ENCODE measurements around the gene ZNF883. TPM values are rescaled to one million over a fixed set of nuclear protein-coding genes. Genes with fewer than 3 reads are reported as not detected.
"Not testable (repeated sequence)": the region's sequence is repeated elsewhere in the genome, so short reads cannot be mapped to it uniquely, and the experiment has no call there.

The ZNF883 gene
- total RNA-seq = 1 to 10 TPM in 6 of 7 donors, under 1 TPM in 1; 0.86 to 3.2 (median 1.6) TPM
- 1 to 10 TPM in 2 of 3 donors, under 1 TPM in 1; 0.61 to 1.4 (median 1.1) TPM for polyA plus RNA-seq
- long read RNA-seq, donor 1, partial matches to known transcripts = 0 of 3 reads
- long read RNA-seq, donor 1, other reads (novel, unspliced or antisense) = 0 of 3 reads
- long read RNA-seq, donor 2, partial matches to known transcripts = 0 of 1 reads
- long read RNA-seq, donor 2, other reads (novel, unspliced or antisense) = 0 of 1 reads

- Histone ChIP-seq H3K4me3 (peak within 1 kb of the TSS in 6 of 8 donors; percentile 13 to 68 (median 22)), H3K4me1 (no peaks in the 10 kb centered on the region), H3K36me3 (peaks cover 0 to 7% (median 0%) of the 10 kb centered on the region in 6 donors), H3K9me3 (peaks cover 0 to 100% (median 81%) of the 10 kb centered on the region in 8 donors), H3K27ac (no peak within 1 kb of the TSS), H3K27me3 (replicated peaks in 1 of 7) (peaks cover 0 to 20% (median 3%) of the 10 kb centered on the region in 7 donors)
- DNase-seq = peak; percentile 77
- no peak for TF ChIP-seq CTCF (IDR thresholded peaks at IDR 0.05 in 8 of 11, conservative IDR thresholded peaks at IDR 0.05 in 3 of 11)
- TF ChIP-seq POLR2AphosphoS5 (IDR thresholded peaks at IDR 0.05) = no peak
- no peak for TF ChIP-seq POLR2A (IDR thresholded peaks at IDR 0.05)
- intact Hi-C loops (cut with DNase I; ENCODE audit: low total_unique reads) = no loop called here
- 5 to 10% (median 7%) methylated on average over 29 to 30 of the region's 30 CpGs for WGBS, 5 donors
Measured at GRCh38 chr9:113011911-113012381, at the start of gene ZNF883. Gene ZNF883 (minus strand): TSS chr9:113012192.

GRCh38 chr9:113061072-113061850 lies 49.3 kb upstream of the ZNF883 start:
- H3K27ac ChIP-seq; H3K36me3 ChIP-seq; H3K4me1 ChIP-seq; H3K4me3 ChIP-seq; DNase-seq; intact Hi-C loops (cut with DNase I; ENCODE audit: low total_unique reads): not testable (repeated sequence)
- Histone ChIP-seq H3K9me3 (peaks cover 0 to 62% (median 43%) of the 10 kb centered on the region in 8 donors), H3K27me3 (replicated peaks in 1 of 7) (peaks cover 0 to 61% (median 20%) of the 10 kb centered on the region in 7 donors)
- WGBS, 5 donors = 8 to 56% (median 16%) methylated on average over 10 to 24 of the region's 33 CpGs

- 8 to 26% (median 12%) methylated on average over 37 to 51 of the region's 61 CpGs for WGBS, 5 donors
- intact Hi-C loops (cut with DNase I; ENCODE audit: low total_unique reads); H3K27ac ChIP-seq; H3K36me3 ChIP-seq; DNase-seq: not testable (repeated sequence)
- peaks cover 0 to 77% (median 58%) of the 10 kb centered on the region in 8 donors for H3K9me3 ChIP-seq
- H3K4me3 ChIP-seq = peak overlapping the region in 1 of 8 donors; percentile 33
- peaks cover 0 to 64% (median 20%) of the 10 kb centered on the region in 7 donors for H3K27me3 ChIP-seq (replicated peaks in 1 of 7)
- peaks cover 0 to 14% (median 2%) of the 10 kb centered on the region in 6 donors for H3K4me1 ChIP-seq
Measured at GRCh38 chr9:113059581-113060284, 47.7 kb upstream of the ZNF883 start.

GRCh38 chr9:113057193-113057592 lies 45.2 kb upstream of the ZNF883 start:
- TF ChIP-seq POLR2AphosphoS5 (IDR thresholded peaks at IDR 0.05) (no peak), POLR2A (IDR thresholded peaks at IDR 0.05) (no peak), CTCF (IDR thresholded peaks at IDR 0.05 in 8 of 11, conservative IDR thresholded peaks at IDR 0.05 in 3 of 11) (no peak)
- Histone ChIP-seq H3K27ac (peak overlapping the region; percentile 44 to 86 (median 77)), H3K4me3 (peak overlapping the region; percentile 48 to 89 (median 60)), H3K27me3 (replicated peaks in 1 of 7) (peaks cover 0 to 53% (median 14%) of the 10 kb centered on the region in 7 donors), H3K4me1 (peaks cover 0 to 14% (median 2%) of the 10 kb centered on the region in 6 donors), H3K9me3 (peaks cover 11 to 91% (median 75%) of the 10 kb centered on the region in 8 donors), H3K36me3 (peaks cover 0 to 24% (median 0%) of the 10 kb centered on the region in 6 donors)
- 31 to 56% (median 45%) methylated on average over 5 of the region's 5 CpGs for WGBS, 5 donors
- no peak for DNase-seq
- intact Hi-C loops (cut with DNase I; ENCODE audit: low total_unique reads) = no loop called here
